Astrocyte of the spinal cord (primary cell): ENCODE measurements around the gene FYN.

Experiments used
- DNase-seq: peaks from one replicate; pipeline ENCODE4 v3.0.0; 2011; ENCODE audit warnings: low read depth, low spot score
- H3K4me3 ChIP-seq: 2 replicates; pipeline ENCODE4 v1.5.1; 2011; ENCODE audit warnings: low read depth, mild to moderate bottlenecking, low read length, moderate library complexity
- in situ Hi-C: cut with HindIII; loops from 2 replicates; pipeline ENCODE4 v1.10.0; 2017; ENCODE audit warnings: low sequenced_read_pairs
- TF ChIP-seq, protein P1 (sequence below): IDR thresholded peaks from 2 replicates; pipeline ENCODE4 v1.5.1; 2012; ENCODE audit warnings: low read depth, mild to moderate bottlenecking, low read length, inconsistent platforms

FYN gene

DNA sequence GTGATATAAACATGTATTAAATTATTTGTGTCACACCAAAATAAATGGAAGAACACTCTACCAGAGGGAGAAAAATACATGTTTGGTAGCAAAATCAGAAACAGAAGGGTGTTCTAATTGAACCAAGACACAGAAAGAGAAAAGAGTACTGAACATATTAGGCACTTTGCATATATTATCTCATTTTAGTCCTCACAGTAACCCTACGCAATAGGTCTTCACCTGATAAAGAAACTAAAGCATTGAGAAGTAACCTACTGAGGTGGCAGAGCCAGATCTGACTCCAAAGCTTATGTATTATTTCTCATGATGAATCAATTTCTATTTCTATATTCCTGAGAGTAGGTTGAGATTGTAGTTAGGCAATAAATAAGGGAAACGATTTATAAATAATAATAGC is 77.7 kb downstream of the FYN start:
- no peak for DNase-seq
- H3K4me3 ChIP-seq: no peak overlapping the region
- TF ChIP-seq, protein P1, sequence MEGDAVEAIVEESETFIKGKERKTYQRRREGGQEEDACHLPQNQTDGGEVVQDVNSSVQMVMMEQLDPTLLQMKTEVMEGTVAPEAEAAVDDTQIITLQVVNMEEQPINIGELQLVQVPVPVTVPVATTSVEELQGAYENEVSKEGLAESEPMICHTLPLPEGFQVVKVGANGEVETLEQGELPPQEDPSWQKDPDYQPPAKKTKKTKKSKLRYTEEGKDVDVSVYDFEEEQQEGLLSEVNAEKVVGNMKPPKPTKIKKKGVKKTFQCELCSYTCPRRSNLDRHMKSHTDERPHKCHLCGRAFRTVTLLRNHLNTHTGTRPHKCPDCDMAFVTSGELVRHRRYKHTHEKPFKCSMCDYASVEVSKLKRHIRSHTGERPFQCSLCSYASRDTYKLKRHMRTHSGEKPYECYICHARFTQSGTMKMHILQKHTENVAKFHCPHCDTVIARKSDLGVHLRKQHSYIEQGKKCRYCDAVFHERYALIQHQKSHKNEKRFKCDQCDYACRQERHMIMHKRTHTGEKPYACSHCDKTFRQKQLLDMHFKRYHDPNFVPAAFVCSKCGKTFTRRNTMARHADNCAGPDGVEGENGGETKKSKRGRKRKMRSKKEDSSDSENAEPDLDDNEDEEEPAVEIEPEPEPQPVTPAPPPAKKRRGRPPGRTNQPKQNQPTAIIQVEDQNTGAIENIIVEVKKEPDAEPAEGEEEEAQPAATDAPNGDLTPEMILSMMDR: no peak
- in situ Hi-C loops: no loop called here

DNA sequence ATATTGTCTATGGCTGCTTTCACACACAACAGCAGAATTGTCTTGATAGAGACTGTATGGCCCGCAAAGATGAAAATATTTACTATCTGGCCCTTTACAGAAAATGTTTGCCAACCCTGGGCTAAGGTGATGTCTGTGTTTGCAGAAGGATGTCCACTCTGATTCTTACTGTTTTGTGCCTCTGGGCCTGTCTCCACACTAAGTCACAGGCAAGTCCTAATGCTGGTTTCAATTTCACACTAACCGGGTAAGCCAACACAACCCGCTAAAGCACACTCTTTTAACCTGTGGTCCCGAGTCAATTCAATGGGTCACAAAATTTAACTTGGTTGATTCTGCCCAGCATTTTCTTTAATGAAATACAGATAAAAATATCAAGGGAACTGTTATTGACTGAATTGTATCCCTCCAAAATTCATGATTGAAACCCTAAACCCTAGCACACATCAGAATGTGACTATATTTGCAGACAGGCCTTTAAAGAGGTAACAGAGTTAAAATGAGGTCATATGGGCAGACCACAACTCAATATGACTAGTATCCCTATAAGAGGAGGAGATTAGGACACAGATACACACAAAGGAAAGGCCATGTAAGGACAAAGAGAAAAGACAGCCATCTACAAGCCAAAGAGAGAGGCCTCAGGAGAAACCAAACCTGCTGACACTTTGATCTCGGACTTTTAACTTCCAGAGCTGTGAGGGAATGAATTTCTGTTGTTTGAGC is 78.4 kb downstream of the FYN start:
- H3K4me3 ChIP-seq: no peak overlapping the region
- in situ Hi-C loops: no loop called here
- TF ChIP-seq, protein P1: no peak
- no peak for DNase-seq

DNA sequence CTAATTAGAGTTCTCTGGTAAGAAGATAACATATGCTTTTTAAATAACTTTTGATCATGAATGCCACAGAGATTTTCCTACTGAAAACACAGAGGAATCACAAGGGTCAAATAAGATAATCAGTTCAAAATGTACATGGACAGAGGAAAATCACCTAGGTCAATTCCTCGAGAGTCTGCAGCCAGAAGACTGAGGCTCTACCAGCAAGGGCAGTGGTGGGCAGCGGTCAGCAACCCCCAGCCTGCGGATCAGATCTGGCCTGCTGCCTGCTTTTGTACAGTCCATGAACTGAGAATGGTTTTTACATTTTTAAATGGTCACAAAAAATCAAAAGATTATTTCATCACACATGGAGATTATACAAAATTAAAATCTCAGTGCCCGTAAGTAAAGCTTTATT is 79.0 kb downstream of the FYN start:
- in situ Hi-C loops: no loop called here
- no peak for DNase-seq
- H3K4me3 ChIP-seq: no peak overlapping the region
- TF ChIP-seq, protein P1: no peak

DNA sequence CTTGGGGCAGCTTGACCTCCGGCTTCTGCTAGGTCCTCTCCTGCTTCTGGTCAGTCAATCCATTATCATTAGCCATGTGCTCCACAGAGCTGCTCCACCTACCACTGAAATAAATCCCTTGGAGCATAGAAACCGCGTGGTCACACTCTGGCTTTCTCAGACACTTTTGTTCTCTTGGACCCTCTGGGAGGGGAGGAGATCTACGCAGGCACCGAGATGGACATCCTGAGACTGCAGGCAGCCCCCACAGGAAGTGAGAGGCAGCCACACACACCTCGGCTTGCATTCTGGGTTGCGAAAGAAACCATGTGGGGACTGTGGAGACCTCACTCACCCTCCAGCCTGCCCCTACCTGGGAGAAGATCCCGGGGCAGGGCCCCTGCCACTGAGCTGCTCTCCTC is 79.5 kb downstream of the FYN start:
- H3K4me3 ChIP-seq: no peak overlapping the region
- TF ChIP-seq, protein P1: no peak
- no peak for DNase-seq
- in situ Hi-C loops: no loop called here

DNA sequence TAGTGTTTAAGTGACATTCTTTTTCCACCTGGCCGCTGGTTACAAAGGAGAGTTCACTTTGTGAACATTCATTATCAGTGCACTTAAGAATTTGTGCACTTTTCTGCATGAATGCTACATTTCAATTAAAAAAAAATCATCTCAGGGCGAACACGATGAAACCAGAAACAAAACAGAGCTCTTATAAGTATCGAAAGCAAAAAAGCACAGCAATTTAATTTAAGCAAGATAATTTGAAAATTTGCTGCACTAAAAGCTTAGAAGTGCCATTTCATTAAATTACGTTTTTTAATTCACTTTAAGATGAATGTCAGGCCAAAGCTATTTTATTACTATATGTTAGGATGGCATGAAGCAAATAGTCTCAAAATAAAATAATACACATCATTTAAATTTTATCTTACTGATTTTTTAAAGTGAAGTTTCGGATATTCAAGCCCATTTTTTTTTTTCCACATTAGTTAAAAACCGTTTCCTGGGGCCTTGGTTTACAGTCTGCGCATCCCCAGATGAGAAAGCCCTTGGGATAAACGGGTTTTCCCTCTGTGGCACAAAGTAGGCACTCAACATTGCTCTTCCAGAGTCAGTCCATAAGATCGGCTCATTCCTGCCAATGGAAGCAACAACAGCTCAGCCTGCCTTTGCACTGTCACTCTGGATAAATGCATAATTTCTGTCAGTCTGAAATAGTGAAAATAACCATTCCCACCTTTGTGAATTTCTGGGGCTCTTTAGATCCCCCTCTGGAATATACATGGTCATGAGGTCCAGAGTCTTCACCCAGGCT is 80.1 kb downstream of the FYN start:
- no peak for DNase-seq
- in situ Hi-C loops: no loop called here
- TF ChIP-seq, protein P1: no peak
- no peak overlapping the region for H3K4me3 ChIP-seq

DNA sequence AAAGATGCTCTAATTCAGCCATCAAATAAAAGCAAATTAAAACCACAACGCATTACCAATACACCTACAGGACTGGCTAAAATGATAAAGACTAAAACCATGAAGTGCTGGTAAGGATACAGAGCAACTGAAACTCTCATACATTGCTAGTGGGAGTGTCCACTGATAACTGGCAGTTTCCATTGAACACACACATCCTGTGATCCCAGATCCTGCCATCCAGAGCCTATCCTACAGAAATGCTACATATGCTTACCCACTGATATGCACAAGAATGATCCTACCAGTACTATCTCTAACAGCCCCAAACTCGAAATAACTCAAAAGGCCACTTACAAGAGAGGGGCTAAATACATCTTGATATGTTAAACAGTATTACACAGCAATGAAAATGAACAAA is 81.0 kb downstream of the FYN start:
- in situ Hi-C loops: no loop called here
- no peak overlapping the region for H3K4me3 ChIP-seq
- TF ChIP-seq, protein P1: no peak
- no peak for DNase-seq
